MM.1S (cell line): ENCODE measurements around the gene ZNF44.
A peak's percentile ranks its signal among the peaks of the same experiment; 100 is the strongest.
"Not testable (repeated sequence)": the region's sequence is repeated elsewhere in the genome, so short reads cannot be mapped to it uniquely, and the experiment has no call there.

Experiments used
- DNase-seq: peaks from one replicate; pipeline ENCODE4 v3.0.0-alpha.2; 2015
- H2AFZ ChIP-seq: fragments of 300-600 bp; sonication (generic); 2 replicates; pipeline ENCODE4 v1.6.0; 2016; ENCODE audit warnings: antibody characterized with exemption, low read length
- H3F3A ChIP-seq: fragments of 300-600 bp; sonication (generic); 2 replicates; pipeline ENCODE4 v1.6.1; 2016; ENCODE audit warnings: mild to moderate bottlenecking, antibody characterized with exemption, low read length, moderate library complexity, mixed read lengths; ENCODE audit not compliant: insufficient read depth
- H3K27ac ChIP-seq: fragments of 300-600 bp; sonication (generic); 2 replicates; pipeline ENCODE4 v1.5.1; 2016; ENCODE audit warnings: mild to moderate bottlenecking, low read length
- H3K27me3 ChIP-seq: fragments of 300-600 bp; sonication (generic); replicated peaks from 2 replicates; pipeline ENCODE4 v1.6.0; 2016; ENCODE audit warnings: low read length; ENCODE audit not compliant: insufficient read depth
- H3K36me3 ChIP-seq: fragments of 300-600 bp; sonication (generic); replicated peaks from 2 replicates; pipeline ENCODE4 v1.6.1; 2016; ENCODE audit warnings: mild to moderate bottlenecking, low read length, mixed read lengths; ENCODE audit not compliant: insufficient read depth
- H3K4me1 ChIP-seq: fragments of 300-600 bp; sonication (generic); 2 replicates; pipeline ENCODE4 v1.6.1; 2016; ENCODE audit warnings: low read length, mixed read lengths
- H3K4me2 ChIP-seq: fragments of 300-600 bp; sonication (generic); 2 replicates; pipeline ENCODE4 v1.6.0; 2016; ENCODE audit warnings: low read depth, low read length
- H3K4me3 ChIP-seq: fragments of 300-600 bp; sonication (generic); 2 replicates; pipeline ENCODE4 v1.5.1; 2016; ENCODE audit warnings: low read length, mixed read lengths
- H3K79me2 ChIP-seq: fragments of 300-600 bp; sonication (generic); 2 replicates; pipeline ENCODE4 v1.6.1; 2016; ENCODE audit warnings: mixed run types, low read length, mixed read lengths
- H3K9ac ChIP-seq: fragments of 300-600 bp; sonication (generic); 2 replicates; pipeline ENCODE4 v1.6.1; 2016; ENCODE audit warnings: low read length, mixed read lengths
- H3K9me2 ChIP-seq: fragments of 300-600 bp; sonication (generic); replicated peaks from 2 replicates; pipeline ENCODE4 v1.6.1; 2016; ENCODE audit warnings: mild to moderate bottlenecking, low read length, mixed read lengths; ENCODE audit not compliant: insufficient read depth
- H3K9me3 ChIP-seq: fragments of 300-600 bp; sonication (generic); replicated peaks from 2 replicates; pipeline ENCODE4 v1.6.1; 2016; ENCODE audit warnings: mild to moderate bottlenecking, low read length, mixed read lengths; ENCODE audit not compliant: insufficient read depth
- H4K20me1 ChIP-seq: fragments of 300-600 bp; sonication (generic); 2 replicates; pipeline ENCODE4 v1.6.1; 2016; ENCODE audit warnings: mild to moderate bottlenecking, low read length, moderate library complexity, mixed read lengths; ENCODE audit not compliant: insufficient read depth
- CTCF ChIP-seq: fragments of 300-600 bp; sonication (generic); IDR thresholded peaks from 2 replicates; pipeline ENCODE4 v1.5.1; 2016; ENCODE audit warnings: antibody characterized with exemption, low read length, mixed read lengths
- EZH2 ChIP-seq: fragments of 300-600 bp; sonication (generic); optimal IDR thresholded peaks from 2 replicates; pipeline ENCODE3; 2017; ENCODE audit warnings: low read depth, mild to moderate bottlenecking, antibody characterized with exemption, low read length, mixed read lengths
- EZH2phosphoT487 ChIP-seq: fragments of 300-600 bp; sonication (generic); IDR thresholded peaks from 2 replicates; pipeline ENCODE4 v1.6.1; 2018; ENCODE audit warnings: antibody characterized with exemption, low read length

Gene ZNF44

GRCh38 chr19:12314553-12314952, 19.9 kb upstream of the ZNF44 start:
- Histone ChIP-seq H3K9me2 (no peaks in the 10 kb centered on the region), H3K27ac (peak overlapping the region; percentile 20; the same call in 1 of the 2 replicates), H3K4me3 (peak overlapping the region; percentile 48), H2AFZ (peak overlapping the region; percentile 81), H3K9ac (peak overlapping the region; percentile 16; the same call in 1 of the 2 replicates), H3K4me2 (peak overlapping the region; percentile 64), H3K36me3 (no peaks in the 10 kb centered on the region), H3K9me3 (no peaks in the 10 kb centered on the region), H3F3A (no peaks in the 10 kb centered on the region), H3K27me3 (no peaks in the 10 kb centered on the region), H3K79me2 (no peaks in the 10 kb centered on the region), H4K20me1 (no peaks in the 10 kb centered on the region), H3K4me1 (no peaks in the 10 kb centered on the region)
- TF ChIP-seq EZH2phosphoT487 (no peak), CTCF (no peak), EZH2 (no peak)
- peak; percentile 80 for DNase-seq

GRCh38 chr19:12308891-12309290, 14.2 kb upstream of the ZNF44 start:
- not testable (repeated sequence) for H3K4me3 ChIP-seq, H3K9me2 ChIP-seq, H3K79me2 ChIP-seq, H3K9ac ChIP-seq, DNase-seq, H3K36me3 ChIP-seq, H3K27ac ChIP-seq, H3K4me2 ChIP-seq, H2AFZ ChIP-seq, H3K4me1 ChIP-seq, H3K9me3 ChIP-seq, H3K27me3 ChIP-seq, H4K20me1 ChIP-seq, H3F3A ChIP-seq

- Histone ChIP-seq H3K9me2 (no peaks in the 10 kb centered on the region), H3K27me3 (no peaks in the 10 kb centered on the region), H3K36me3 (no peaks in the 10 kb centered on the region), H3K9me3 (no peaks in the 10 kb centered on the region), H2AFZ (peak overlapping the region; percentile 84), H3K79me2 (peaks cover 32% of the 10 kb centered on the region), H3F3A (peaks cover 3% of the 10 kb centered on the region; the same call in 1 of the 2 replicates), H3K4me1 (peaks cover 5% of the 10 kb centered on the region; the same call in 1 of the 2 replicates), H3K4me2 (peak overlapping the region; percentile 75), H4K20me1 (no peaks in the 10 kb centered on the region), H3K27ac (no peak overlapping the region), H3K4me3 (peak overlapping the region; percentile 88), H3K9ac (no peak overlapping the region)
- no peak for TF ChIP-seq EZH2
- no peak for TF ChIP-seq EZH2phosphoT487
- TF ChIP-seq CTCF = no peak
- DNase-seq = no peak
These were observed 508 bp upstream of the ZNF44 start for GRCh38 chr19:12295191-12295590.

- Histone ChIP-seq H3K4me2 (peak overlapping the region; percentile 75), H3K4me1 (peaks cover 5% of the 10 kb centered on the region; the same call in 1 of the 2 replicates), H3K9ac (peak overlapping the region; percentile 74), H3K27ac (peak overlapping the region; percentile 62; the same call in 1 of the 2 replicates), H3K9me2 (no peaks in the 10 kb centered on the region), H2AFZ (peak overlapping the region; percentile 84), H3K27me3 (no peaks in the 10 kb centered on the region), H3K36me3 (no peaks in the 10 kb centered on the region), H4K20me1 (no peaks in the 10 kb centered on the region), H3K4me3 (peak overlapping the region; percentile 88), H3F3A (peaks cover 3% of the 10 kb centered on the region; the same call in 1 of the 2 replicates), H3K79me2 (peaks cover 38% of the 10 kb centered on the region), H3K9me3 (no peaks in the 10 kb centered on the region)
- no peak for TF ChIP-seq CTCF
- no peak for TF ChIP-seq EZH2phosphoT487
- no peak for TF ChIP-seq EZH2
- peak; percentile 80 for DNase-seq
These were observed 870 bp downstream of the ZNF44 start for GRCh38 chr19:12293777-12294248.
